Fibroblast of skin of abdomen (primary cell): ENCODE results near the gene ATG4A.
A peak's percentile ranks its signal among the peaks of the same experiment; 100 is the strongest.

ENCODE experiments used
- DNase-seq: peaks from one replicate; pipeline ENCODE4 v3.0.0-alpha.2; 2013

The ATG4A gene

DNA sequence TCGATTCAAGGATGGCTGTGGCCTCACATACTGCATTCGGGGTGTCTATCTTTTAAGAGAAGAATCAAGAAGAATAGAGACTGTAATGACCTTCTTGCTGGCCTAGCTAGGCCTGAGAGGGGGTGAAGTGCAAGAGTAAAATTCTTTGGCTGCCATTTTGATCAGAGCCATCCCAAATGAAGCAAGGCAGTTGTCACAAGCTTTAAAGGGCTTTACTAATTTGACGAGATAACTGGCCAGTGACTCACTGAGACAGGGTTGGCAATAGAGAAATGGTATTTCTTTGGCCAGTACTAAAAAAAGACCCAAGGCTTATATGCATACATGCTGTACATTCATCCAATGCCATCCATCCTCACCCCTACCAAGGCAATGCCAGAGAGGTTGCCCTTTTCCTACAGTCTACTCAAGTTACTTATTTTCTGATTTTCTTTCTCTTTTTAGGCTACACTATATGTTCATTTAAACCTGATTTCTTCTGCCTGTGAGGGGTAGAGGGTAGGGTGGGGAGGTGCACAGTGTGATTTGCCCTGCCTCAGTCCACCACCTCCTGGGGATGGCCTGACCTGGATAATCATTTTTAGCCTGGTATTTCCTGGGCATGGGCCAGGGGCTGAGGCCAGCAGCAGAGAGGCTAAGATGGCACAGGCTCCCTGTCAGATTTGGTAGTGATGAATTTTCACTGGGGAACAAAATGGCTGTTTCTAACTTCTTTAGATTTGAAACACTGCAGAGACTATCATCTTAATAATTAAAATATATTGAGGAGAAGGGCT, 32.2 kb downstream of the ATG4A start:
- no peak for DNase-seq

DNA sequence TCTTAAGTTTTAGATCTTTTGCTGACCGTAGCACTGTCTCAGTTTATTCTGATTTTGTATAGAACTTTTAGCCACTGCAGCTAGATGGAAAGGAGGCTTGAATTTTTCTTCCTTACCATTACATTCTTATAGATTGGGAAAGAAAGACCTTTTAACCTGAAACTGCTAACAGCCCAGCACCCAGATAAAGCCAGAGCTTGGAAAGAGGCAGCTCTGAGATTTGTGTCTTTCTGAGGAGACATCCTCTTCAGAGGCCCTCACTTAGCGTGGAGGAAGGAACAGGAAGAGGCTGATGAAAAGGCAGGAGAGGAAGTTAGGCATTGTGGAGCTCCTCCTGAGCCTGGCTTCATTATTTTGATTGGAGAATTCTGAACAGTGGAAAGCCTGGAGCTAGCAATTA, 35.1 kb downstream of the ATG4A start:
- no peak for DNase-seq

- DNase-seq: no peak
Observed at GRCh38 chrX:108127152-108127551, 35.6 kb downstream of the ATG4A start.

- no peak for DNase-seq
Observed at GRCh38 chrX:108130889-108131288, 39.3 kb downstream of the ATG4A start.

GRCh38 chrX:108131471-108131870, 39.9 kb downstream of the ATG4A start:
- DNase-seq: peak; percentile 10

DNA sequence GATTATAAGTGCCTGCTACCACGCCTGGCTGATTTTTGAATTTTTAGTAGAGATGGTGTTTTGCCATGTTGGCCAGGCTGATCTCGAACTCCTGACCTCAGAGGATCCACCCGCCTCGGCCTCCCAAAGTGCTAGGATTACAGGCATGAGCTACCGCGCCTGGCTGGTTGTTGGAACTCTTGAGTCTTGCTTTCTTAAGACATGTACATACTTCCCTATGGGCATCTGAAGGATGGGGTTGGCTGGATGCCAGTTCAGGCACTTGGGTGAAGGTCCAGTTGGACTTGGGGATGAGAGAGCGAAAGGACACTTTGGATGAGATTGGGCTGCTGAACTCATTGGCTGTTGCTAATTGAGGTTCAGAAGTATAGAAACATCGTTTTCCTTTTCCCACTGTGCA, 40.5 kb downstream of the ATG4A start:
- no peak for DNase-seq

DNA sequence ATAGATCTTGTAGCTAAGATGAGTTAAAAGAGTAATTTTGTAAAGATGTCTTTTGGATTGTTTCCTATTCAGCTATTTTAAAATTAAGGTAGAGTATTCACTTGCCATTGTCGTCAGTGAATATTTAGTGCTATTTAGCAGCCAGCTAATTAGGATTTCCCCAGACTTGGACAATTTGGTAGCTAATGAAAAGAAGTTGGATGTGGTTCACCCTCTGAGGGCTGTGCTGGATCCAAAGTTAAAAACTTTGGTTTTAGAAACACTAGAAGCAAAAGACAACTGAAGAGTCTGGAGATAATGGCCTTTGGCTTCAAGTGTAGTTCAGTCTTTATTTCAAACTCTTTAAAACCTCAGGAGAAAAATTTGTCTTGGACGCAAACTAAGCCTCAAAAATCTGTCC, 41.3 kb downstream of the ATG4A start:
- DNase-seq: no peak

DNA sequence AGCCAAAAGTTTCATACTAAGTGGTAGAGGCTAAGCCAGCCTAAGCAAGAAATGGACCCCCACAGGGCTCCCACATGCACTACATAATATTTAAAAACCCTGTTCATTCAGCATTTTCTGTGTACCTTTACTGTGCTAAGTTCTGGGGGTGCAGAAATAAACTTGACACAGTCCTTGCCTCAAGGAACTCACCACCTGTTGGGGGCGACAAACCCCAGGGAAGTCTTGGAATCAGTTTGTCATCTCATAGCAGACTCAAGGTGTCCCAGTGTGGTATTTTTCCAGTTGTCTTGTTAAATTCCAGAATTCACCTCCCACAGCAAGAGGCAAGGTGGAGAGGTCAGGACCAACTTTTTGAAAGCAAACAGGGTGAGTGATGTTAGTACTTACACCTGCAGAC, 43.1 kb downstream of the ATG4A start:
- DNase-seq: no peak

DNA sequence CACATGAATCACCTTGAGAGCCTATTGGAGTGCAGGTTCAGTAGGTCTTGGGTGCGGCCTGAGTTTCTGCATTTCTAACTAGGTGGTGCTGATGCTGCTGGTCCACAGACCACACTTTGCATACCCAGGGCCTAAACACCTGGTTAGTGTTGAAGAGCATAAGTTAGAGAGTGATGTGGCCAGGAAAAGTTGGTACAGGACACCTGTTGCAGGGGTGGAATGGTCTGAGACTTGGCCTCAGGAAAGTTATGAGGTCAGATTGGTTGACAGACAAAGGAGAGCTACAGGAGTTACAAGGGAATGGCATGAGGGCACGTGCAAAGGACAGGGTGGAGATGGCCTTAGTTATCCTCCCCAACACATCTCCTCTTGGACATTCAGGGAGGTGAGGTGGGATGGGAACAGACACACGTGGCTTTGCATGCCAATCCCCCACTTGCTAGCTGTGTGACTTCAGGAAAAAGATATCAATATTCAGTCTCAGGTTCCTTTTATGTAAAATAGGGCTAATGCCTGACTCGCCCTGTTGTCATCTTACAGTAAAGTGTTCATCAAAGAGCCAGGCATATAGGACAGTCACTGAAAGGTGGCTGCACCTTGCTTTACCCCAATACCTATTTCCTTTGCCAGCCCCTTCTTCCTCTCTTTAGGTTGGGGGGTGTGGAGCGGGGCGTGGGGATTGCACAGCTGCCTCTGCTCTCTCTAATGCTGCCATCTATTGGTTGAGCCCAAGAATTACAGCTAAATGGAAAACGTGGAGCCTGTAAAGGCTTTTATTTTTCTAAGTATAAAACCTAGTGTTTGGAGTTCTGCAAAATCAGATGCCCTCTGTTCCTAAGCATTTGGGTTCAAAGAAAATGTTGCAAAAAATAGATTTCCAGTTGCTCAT, 47.5 kb downstream of the ATG4A start:
- DNase-seq: no peak

- DNase-seq: no peak
Observed at GRCh38 chrX:108148524-108148923, 56.9 kb downstream of the ATG4A start.

DNA sequence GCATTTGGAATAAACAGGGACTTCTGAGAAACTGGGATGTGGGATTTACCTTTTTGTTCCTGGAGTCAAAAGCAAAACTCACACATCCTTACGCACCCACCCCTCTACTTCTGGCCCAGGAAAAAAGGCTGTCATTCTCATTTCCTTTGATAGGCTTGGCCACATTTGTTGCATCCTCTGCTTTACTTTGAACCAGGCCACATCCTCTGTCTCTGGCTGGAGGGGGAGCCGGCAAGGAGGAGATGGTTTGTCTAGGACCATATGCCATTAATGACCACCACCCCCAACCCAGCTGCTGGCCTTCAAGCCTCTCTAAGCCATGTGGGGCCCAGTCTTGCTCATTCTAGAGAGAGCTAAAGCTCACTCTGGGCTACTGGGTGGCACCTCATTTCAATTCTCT, 64.5 kb downstream of the ATG4A start:
- no peak for DNase-seq

DNA sequence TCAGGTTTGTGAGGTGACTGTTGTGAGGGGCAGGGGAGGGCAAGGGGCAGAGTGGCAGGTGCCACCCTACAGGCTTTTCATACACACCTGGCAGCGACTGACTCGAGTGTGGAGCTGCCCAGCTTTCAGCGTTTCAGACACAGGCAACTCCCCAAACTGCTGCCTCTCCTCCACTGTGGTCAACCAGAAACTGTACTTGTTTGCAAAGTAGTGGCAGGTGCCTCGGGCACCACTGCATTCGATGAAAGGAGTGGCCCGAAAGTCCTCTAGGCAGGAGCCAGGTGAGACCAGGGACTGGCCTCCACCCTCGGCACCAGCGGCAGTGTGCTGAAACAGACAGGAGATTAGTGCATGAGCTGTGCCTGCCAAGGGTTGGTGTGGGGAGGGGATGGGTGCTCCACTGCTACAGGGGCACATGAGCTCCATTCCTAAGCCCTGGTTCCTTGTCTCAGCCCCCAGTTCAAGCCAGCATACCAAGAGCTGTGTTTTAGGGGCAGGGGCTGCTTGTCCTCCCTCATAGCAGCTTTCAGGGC, 65.4 kb downstream of the ATG4A start:
- no peak for DNase-seq

- DNase-seq: no peak
Observed at GRCh38 chrX:108157628-108158027, 66.0 kb downstream of the ATG4A start.

DNA sequence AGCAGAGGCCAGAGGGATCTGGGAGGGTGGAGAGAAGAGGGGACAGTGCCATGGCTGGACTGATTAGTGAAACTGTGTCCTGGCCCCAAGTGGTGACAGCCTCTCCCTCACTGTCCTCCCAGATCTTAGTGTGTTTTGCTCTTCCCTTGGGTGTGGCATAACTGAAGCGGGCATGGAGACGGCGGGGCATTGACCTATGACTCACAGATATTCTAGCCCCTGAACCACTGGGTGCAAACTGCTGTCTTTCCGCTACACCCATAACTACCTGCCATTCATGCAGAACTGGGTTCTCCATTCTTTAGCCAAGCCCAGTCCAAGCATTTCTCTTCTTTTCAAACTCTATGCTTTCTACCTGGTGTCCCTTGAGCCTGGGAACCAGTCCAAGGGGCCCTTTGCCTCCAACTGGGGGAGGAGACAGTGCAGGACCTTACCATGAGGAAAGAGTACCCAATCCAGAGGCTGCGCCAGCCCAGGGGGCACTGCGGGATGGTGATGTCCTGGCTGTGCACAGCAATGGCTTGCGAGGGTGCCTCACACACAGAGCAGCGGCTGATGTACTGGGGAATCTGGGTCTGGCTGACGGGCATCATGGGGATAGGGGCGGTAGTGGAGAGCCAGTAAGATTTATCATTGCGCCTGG, 67.6 kb downstream of the ATG4A start:
- DNase-seq: no peak

GRCh38 chrX:108160309-108160708, 68.7 kb downstream of the ATG4A start:
- DNase-seq: no peak

GRCh38 chrX:108162265-108162664, 70.7 kb downstream of the ATG4A start:
- DNase-seq: no peak

GRCh38 chrX:108163333-108164082, 71.9 kb downstream of the ATG4A start:
- DNase-seq: no peak

- peak; percentile 40 for DNase-seq
Observed at GRCh38 chrX:108165383-108166111, 74.0 kb downstream of the ATG4A start.

GRCh38 chrX:108167211-108167872, 75.8 kb downstream of the ATG4A start:
- peak; percentile 50 for DNase-seq

- no peak for DNase-seq
Observed at GRCh38 chrX:108168961-108169740, 77.6 kb downstream of the ATG4A start.
